HepG2 (cell line): Measurements from ENCODE around the gene FOXR1. TPM values are rescaled to one million over a fixed set of nuclear protein-coding genes. Genes with fewer than 3 reads are reported as not detected.

Source experiments
- BHLHE40 ChIP-seq: IDR thresholded peaks from 2 replicates; pipeline ENCODE4 v1.6.1; 2011; ENCODE audit warnings: low read length, improper control_type of control experiment
- MEF2D ChIP-seq: sonication (generic); formaldehyde crosslinking; IDR thresholded peaks from 2 replicates; pipeline ENCODE4 v1.5.1; 2020; ENCODE audit warnings: mild to moderate bottlenecking, missing genetic modification reagents
- RAD51 ChIP-seq: fragments of 450-650 bp; IDR thresholded peaks from 2 replicates; pipeline ENCODE4 v1.6.1; 2016; ENCODE audit warnings: borderline replicate concordance
- ZNF800 ChIP-seq: sonication (generic); formaldehyde crosslinking; IDR thresholded peaks from 2 replicates; pipeline ENCODE4 v1.4.0; 2020; ENCODE audit warnings: missing genetic modification reagents
- microRNA-seq: library from miRNA; unstranded; fragments of <30 nt; microRNA quantifications from one replicate; pipeline ENCODE4, GENCODE V29; 2020
- polyA plus RNA-seq, 8 experiments: library from polyadenylated mRNA; depleted of rRNA in 3 of 8; stranded (reverse) in 7 of 8; unstranded in 1 of 8; fragments of >200 nt; fragmentation: Illumina TruSeq in 4 of 8; extraction: Trizol in 4 of 8; gene quantifications; 2 replicates each; pipeline versions ENCODE4 v1.2.1 to v1.2.3, GENCODE V29; 2011 to 2016; ENCODE audit warnings: low read depth in 4 of 8, missing spikeins in 1 of 8, mixed read lengths in 1 of 8; ENCODE audit not compliant: insufficient read depth in 1 of 8
- small RNA-seq, 3 experiments: library from RNA; depleted of rRNA; stranded (forward); fragments of <200 nt; gene quantifications; one replicate each; pipeline ENCODE3, GENCODE V24; 2012; ENCODE audit warnings: low read depth in 2 of 3, low replicate concordance in 1 of 3; ENCODE audit not compliant: insufficient read length in 3 of 3, insufficient read depth in 2 of 3
- total RNA-seq, 5 experiments: library from RNA; depleted of rRNA; stranded (reverse); fragments of >200 nt; fragmentation: Illumina TruSeq; extraction: Trizol; gene quantifications; 2 replicates each; pipeline ENCODE4 v1.2.3, GENCODE V29; 2016; ENCODE audit warnings: low read depth in 1 of 5
- TF ChIP-seq, protein P1 (sequence below): sonication (generic); formaldehyde crosslinking; IDR thresholded peaks from 2 replicates; pipeline ENCODE4 v1.4.0; 2020; ENCODE audit warnings: missing genetic modification reagents, mild to moderate bottlenecking, borderline replicate concordance

The FOXR1 gene
- total and polyA plus RNA-seq, 2 of the 13 experiments (the other 11 are each of a cell fraction or from before 2014, with no cell fraction given), result not detected

DNA sequence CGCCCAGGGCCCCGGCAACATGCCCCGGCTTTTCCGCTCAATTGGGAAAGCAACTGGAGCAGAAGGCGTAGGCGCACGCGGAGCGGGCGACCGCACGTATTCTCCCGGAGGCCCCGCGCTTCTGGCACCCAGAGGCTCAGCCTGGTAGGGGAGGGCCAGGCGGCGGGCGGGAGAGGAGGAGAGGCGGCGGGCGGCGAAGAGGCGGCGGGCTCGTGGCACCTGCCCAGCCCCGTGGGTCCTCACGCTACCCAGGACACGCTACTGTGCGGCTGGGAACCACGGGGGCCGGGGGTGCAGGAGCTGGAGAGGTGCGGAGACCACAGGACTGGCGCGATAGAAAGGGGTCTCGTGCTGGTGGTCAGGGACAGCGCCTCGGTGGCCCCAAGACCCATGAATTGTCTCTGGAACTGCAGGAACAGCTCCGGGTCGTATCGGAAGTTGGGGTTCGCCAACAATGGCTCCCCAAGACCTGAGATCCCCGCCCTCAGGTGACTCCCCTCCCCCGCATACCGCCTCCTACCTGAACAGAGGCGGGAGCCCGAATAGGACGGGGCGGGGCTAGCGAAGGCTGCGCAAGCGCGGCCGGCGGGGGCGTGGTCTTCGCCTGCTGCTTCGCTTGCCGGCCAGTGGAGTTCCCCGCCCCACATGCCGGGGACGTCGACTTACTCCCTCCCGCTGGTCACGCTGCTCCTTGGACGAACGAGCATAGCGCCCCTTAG, 58.9 kb downstream of the FOXR1 start, which contains the start of gene SLC37A4 (continued):
- TF ChIP-seq, protein P1, sequence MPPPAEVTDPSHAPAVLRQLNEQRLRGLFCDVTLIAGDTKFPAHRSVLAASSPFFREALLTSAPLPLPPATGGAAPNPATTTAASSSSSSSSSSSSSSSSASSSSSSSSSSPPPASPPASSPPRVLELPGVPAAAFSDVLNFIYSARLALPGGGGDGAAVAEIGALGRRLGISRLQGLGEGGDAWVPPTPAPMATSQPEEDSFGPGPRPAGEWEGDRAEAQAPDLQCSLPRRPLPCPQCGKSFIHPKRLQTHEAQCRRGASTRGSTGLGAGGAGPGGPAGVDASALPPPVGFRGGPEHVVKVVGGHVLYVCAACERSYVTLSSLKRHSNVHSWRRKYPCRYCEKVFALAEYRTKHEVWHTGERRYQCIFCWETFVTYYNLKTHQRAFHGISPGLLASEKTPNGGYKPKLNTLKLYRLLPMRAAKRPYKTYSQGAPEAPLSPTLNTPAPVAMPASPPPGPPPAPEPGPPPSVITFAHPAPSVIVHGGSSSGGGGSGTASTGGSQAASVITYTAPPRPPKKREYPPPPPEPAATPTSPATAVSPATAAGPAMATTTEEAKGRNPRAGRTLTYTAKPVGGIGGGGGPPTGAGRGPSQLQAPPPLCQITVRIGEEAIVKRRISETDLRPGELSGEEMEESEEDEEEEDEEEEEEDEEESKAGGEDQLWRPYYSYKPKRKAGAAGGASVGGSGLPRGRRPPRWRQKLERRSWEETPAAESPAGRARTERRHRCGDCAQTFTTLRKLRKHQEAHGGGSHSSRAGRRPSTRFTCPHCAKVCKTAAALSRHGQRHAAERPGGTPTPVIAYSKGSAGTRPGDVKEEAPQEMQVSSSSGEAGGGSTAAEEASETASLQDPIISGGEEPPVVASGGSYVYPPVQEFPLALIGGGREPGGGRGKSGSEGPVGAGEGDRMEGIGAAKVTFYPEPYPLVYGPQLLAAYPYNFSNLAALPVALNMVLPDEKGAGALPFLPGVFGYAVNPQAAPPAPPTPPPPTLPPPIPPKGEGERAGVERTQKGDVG, result peak; percentile 79; the same call in 1 of the 2 replicates
- TF ChIP-seq MEF2D (peak; percentile 68; the same call in 1 of the 2 replicates), RAD51 (no peak), BHLHE40 (peak; percentile 14; the same call in 1 of the 2 replicates), ZNF800 (CRISPR knock-in tag) (0 out of 2 replicates have a peak, but pooled peaks have one; percentile 56)
- TF ChIP-seq, all 625 proteins: peak for 303

Small RNAs within 50 kb of the gene (microRNA-seq; reads per million reads assigned to microRNA genes)
- gene MIR3656, result not detected

Small RNAs within 50 kb of the gene (small RNA-seq; reads per million reads assigned to genes)
- 0 reads per million in 3 experiments for gene AP003392.2
- gene RF00017, result 0 reads per million in 3 experiments
- 0 reads per million in 3 experiments for gene RF00019
- gene RN7SL688P, result 0 reads per million in 3 experiments

Other genes starting within 250 kb of the FOXR1 start
- 59.2 and 163 TPM in 2 replicates for gene DDX6, start 180.6 kb upstream of the FOXR1 start, total RNA-seq (2016; rRNA removed; fragmentation: Illumina TruSeq; extraction: Trizol)
- gene DDX6, start 180.6 kb upstream of the FOXR1 start, polyA plus RNA-seq (2011; rRNA removed), result 20.9 and 21.1 TPM in 2 replicates
- not detected in 2 replicates for gene CXCR5, start 87.9 kb upstream of the FOXR1 start, total RNA-seq (2016; rRNA removed; fragmentation: Illumina TruSeq; extraction: Trizol)
- gene CXCR5, start 87.9 kb upstream of the FOXR1 start, polyA plus RNA-seq (2011; rRNA removed), result not detected in 2 replicates
- gene BCL9L, start 45.8 kb upstream of the FOXR1 start, total RNA-seq (2016; rRNA removed; fragmentation: Illumina TruSeq; extraction: Trizol), result 3.7 and 5.5 TPM in 2 replicates
- 4.1 and 4.5 TPM in 2 replicates for gene BCL9L, start 45.8 kb upstream of the FOXR1 start, polyA plus RNA-seq (2011; rRNA removed)
- not detected in 2 replicates for gene UPK2, start 15.5 kb upstream of the FOXR1 start, total RNA-seq (2016; rRNA removed; fragmentation: Illumina TruSeq; extraction: Trizol)
- gene UPK2, start 15.5 kb upstream of the FOXR1 start, polyA plus RNA-seq (2011; rRNA removed), result not detected in 2 replicates
- gene CENATAC, start 26.4 kb downstream of the FOXR1 start, total RNA-seq (2016; rRNA removed; fragmentation: Illumina TruSeq; extraction: Trizol), result 9.2 and 25.0 TPM in 2 replicates
- 19.8 and 21.7 TPM in 2 replicates for gene CENATAC, start 26.4 kb downstream of the FOXR1 start, polyA plus RNA-seq (2011; rRNA removed)
- 1,415 and 1,643 TPM in 2 replicates for gene RPS25, start 46.6 kb downstream of the FOXR1 start, total RNA-seq (2016; rRNA removed; fragmentation: Illumina TruSeq; extraction: Trizol)
- gene RPS25, start 46.6 kb downstream of the FOXR1 start, polyA plus RNA-seq (2011; rRNA removed), result 647 and 839 TPM in 2 replicates
- gene TRAPPC4, start 47.0 kb downstream of the FOXR1 start, total RNA-seq (2016; rRNA removed; fragmentation: Illumina TruSeq; extraction: Trizol), result 97.4 and 124 TPM in 2 replicates
- 126 and 140 TPM in 2 replicates for gene TRAPPC4, start 47.0 kb downstream of the FOXR1 start, polyA plus RNA-seq (2011; rRNA removed)
- gene SLC37A4, start 59.1 kb downstream of the FOXR1 start, total RNA-seq (2016; rRNA removed; fragmentation: Illumina TruSeq; extraction: Trizol), result 25.6 and 43.0 TPM in 2 replicates
- gene SLC37A4, start 59.1 kb downstream of the FOXR1 start, polyA plus RNA-seq (2011; rRNA removed), result 56.1 and 59.7 TPM in 2 replicates
- 50.0 and 127 TPM in 2 replicates for gene HYOU1, start 85.4 kb downstream of the FOXR1 start, total RNA-seq (2016; rRNA removed; fragmentation: Illumina TruSeq; extraction: Trizol)
- gene HYOU1, start 85.4 kb downstream of the FOXR1 start, polyA plus RNA-seq (2011; rRNA removed), result 155 and 164 TPM in 2 replicates
- 21.6 and 23.3 TPM in 2 replicates for gene VPS11, start 96.1 kb downstream of the FOXR1 start, total RNA-seq (2016; rRNA removed; fragmentation: Illumina TruSeq; extraction: Trizol)
- gene VPS11, start 96.1 kb downstream of the FOXR1 start, polyA plus RNA-seq (2011; rRNA removed), result 13.7 and 18.9 TPM in 2 replicates
- gene HMBS, start 113.1 kb downstream of the FOXR1 start, total RNA-seq (2016; rRNA removed; fragmentation: Illumina TruSeq; extraction: Trizol), result 9.4 and 14.0 TPM in 2 replicates
- gene HMBS, start 113.1 kb downstream of the FOXR1 start, polyA plus RNA-seq (2011; rRNA removed), result 46.8 and 46.9 TPM in 2 replicates
- 15.1 and 37.6 TPM in 2 replicates for gene DPAGT1, start 130.1 kb downstream of the FOXR1 start, total RNA-seq (2016; rRNA removed; fragmentation: Illumina TruSeq; extraction: Trizol)
- 63.9 and 70.7 TPM in 2 replicates for gene DPAGT1, start 130.1 kb downstream of the FOXR1 start, polyA plus RNA-seq (2011; rRNA removed)
- gene C2CD2L, start 135.6 kb downstream of the FOXR1 start, total RNA-seq (2016; rRNA removed; fragmentation: Illumina TruSeq; extraction: Trizol), result 1.2 and 3.7 TPM in 2 replicates
- gene C2CD2L, start 135.6 kb downstream of the FOXR1 start, polyA plus RNA-seq (2011; rRNA removed), result 5.5 and 6.0 TPM in 2 replicates
- gene HINFP, start 149.8 kb downstream of the FOXR1 start, total RNA-seq (2016; rRNA removed; fragmentation: Illumina TruSeq; extraction: Trizol), result 13.3 and 15.1 TPM in 2 replicates
- 21.4 and 27.5 TPM in 2 replicates for gene HINFP, start 149.8 kb downstream of the FOXR1 start, polyA plus RNA-seq (2011; rRNA removed)
- gene ABCG4, start 177.3 kb downstream of the FOXR1 start, total RNA-seq (2016; rRNA removed; fragmentation: Illumina TruSeq; extraction: Trizol), result not detected in 2 replicates
- not detected in 2 replicates for gene ABCG4, start 177.3 kb downstream of the FOXR1 start, polyA plus RNA-seq (2011; rRNA removed)
- gene NLRX1, start 197.0 kb downstream of the FOXR1 start, total RNA-seq (2016; rRNA removed; fragmentation: Illumina TruSeq; extraction: Trizol), result 6.8 and 11.0 TPM in 2 replicates
- 8.7 and 11.6 TPM in 2 replicates for gene NLRX1, start 197.0 kb downstream of the FOXR1 start, polyA plus RNA-seq (2011; rRNA removed)
- 0.24 TPM in 1 of 2 replicates, not detected in the other for gene NHERF4, start 213.7 kb downstream of the FOXR1 start, total RNA-seq (2016; rRNA removed; fragmentation: Illumina TruSeq; extraction: Trizol)
- gene NHERF4, start 213.7 kb downstream of the FOXR1 start, polyA plus RNA-seq (2011; rRNA removed), result 0.12 and 0.38 TPM in 2 replicates
- gene CBL, start 234.6 kb downstream of the FOXR1 start, total RNA-seq (2016; rRNA removed; fragmentation: Illumina TruSeq; extraction: Trizol), result 7.4 and 11.0 TPM in 2 replicates
- gene CBL, start 234.6 kb downstream of the FOXR1 start, polyA plus RNA-seq (2011; rRNA removed), result 5.5 and 6.6 TPM in 2 replicates